HG03354 (cell line): ENCODE results near the gene RASGRP3.

ENCODE experiments used
- ATAC-seq: cut with Tn5 transposase; IDR thresholded peaks from one replicate; pipeline ENCODE4 v1.9.1; 2021; ENCODE audit warnings: mild to moderate bottlenecking; ENCODE audit not compliant: unreplicated experiment, poor library complexity, severe bottlenecking

RASGRP3 gene

DNA sequence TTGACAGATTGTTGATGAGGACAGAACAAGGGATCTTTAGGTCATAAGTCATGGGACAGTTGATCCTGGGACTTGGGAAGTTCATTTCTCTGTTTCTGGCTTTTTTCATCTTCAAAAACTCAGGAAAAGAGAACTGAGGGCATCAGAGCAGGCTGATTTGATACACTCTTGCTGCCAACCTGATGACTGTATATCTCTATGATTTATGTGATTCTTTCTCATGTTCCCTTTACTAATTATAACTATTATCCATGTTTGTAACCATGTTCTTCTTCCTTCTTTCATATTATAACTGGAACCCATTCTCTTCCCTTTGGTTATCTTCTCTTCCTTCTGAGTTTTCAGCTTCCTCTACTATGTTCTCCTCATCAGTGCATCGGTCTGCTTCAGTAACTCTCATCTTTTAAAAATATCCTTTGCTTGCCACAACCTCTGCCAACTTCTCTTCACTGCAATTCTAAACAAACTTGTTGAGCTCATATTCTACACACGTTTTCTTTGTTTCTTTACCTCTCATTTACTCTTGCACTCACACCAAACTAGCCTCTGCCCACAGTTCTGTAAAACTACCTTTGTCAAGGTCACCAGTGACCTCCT lies 13.5 kb downstream of the RASGRP3 start:
- ATAC-seq = no peak

DNA sequence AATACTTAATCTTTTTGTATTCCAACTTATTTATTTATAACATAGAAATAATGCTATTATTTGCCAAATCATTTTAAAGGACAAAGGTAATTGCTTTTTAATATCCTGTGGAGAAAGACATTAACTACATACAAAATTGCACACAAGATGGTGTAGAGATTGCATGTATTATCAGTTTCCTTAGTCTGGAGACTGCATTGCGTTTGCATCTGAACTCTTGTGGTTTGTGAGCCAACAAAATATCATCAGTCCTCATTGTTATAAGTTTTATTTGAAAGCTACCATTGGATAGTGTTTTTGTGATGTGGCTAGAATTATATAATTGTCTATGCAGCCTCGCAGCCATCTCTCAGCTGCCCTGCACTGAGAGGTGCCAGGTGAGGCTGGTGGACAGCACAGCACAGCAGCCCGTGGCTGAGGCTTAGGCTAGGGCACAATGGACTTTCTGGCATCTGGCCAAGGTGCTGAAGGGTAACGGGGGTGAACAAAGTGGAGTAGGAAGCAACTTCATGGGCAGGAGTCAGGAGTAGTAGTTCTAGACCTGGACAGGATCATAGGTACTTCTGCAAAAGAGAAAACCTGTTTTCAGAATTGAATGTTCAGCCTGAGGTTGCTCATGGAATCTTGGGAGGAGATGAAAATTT lies 15.1 kb downstream of the RASGRP3 start:
- ATAC-seq = no peak

DNA sequence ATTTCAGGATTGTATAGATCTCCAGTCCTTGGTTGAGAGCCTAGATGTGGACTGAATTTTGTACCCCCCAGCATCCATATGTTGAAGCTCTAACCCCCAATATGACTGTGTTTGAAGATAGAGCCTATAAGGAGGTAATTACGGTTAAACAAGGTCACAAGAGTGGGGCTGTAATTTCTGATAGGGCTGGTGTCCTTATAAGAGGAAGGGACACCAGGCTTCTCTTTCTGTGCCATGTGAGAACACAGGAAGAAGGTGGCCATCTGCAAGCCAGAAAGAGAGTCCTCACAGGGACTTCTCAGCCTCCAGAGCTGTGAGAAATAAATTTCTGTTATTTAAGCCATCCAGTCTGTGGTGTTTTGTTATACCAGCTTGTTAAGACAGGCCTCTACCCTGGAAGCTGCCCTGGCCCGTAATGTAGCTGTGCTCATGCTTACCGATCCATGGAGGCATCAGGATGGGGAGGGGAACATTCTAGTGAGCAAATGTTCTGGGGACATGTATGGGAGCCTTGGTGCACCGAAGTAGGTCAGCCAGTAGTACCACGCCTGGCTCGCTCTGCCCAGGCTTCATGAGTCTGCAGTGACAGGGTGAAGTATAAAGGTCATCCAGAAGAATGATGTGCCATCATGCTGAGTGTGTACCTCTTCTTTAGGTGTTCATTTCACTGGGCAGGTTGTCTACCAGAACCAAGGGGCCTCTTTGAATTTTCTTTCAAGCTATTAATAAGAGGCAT lies 16.1 kb downstream of the RASGRP3 start:
- no peak for ATAC-seq

DNA sequence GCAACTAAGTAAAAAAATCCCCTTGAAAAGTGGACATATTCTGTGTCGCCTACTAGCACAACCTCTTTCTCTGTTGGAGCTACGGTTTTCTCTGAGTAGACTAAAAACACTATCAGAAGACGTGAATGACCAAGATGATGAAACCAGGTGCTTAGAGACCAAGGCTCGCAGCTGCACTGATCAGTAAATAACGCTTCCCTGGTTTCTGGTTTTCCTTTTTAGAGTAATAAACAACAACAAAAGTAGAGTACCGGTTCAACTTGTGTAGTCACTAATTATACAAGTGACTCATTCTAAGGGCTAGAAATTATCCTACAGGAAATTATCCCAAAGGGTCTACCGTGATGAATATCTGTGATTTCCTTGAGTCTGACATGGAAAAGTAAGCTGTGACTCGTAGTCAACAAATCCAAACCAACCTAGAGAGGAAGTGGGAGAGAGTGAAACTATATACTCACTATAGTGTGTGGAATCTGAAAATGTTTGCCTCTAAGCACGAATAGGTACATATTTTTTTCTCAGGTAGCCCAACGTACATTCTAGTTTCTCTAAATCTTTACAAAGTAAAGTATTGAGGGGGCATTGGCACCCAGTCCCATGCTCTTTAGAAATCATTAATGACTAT lies 17.8 kb downstream of the RASGRP3 start:
- ATAC-seq = peak; percentile 70

DNA sequence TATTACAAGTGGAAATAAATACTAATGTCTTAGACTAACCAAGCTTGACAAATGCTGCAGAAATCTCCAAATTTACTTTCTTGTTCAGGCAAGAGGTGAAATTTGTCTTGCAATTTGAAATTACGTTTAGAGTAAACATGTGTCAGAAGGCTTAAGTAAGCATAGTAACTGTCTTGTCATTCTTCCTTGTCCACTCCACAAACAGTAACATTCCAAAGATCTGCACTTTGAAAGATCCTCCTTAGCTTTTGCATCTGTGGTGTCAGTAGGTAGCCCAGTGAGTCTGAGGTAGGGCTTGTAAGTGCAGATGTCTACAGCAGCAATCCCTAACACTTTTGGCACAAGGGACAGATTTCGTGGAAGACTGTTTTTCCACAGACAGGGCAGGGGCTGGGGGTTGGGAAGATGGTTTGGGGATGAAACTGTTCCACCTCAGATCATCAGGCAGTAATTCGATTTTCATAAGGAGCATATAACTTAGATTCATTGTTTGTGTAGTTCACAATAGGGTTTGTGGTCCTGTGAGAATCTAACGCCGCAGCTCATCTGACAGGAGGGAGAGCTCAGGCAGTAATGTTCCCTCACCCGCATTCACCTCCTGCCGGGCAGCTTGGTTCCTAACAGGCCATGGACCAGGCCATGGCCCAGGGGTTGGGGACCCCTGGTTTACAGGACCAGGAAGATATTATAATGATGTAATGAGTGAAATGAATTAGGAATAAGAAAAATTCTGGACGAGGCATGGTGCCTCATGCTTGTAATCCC lies 18.6 kb downstream of the RASGRP3 start:
- ATAC-seq = no peak

DNA sequence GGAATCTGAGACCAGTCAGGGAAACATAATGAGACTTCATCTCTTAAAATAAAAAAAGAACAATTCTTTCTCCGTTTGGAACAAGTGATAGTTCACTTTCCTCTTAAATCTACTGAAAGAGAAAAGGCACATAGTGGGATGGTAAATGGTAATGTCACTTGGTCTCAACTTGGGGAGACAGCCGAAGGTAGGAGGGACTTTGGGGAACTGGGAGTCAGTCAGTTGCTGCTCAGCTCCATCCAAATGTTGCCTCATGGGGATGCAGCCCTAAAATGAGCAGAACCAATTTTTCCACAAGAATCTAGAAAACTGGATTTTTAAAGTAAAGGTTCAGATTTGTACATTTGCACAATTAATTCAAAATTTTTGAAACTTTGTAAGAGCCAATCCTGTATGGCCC lies 19.2 kb downstream of the RASGRP3 start:
- ATAC-seq = no peak

DNA sequence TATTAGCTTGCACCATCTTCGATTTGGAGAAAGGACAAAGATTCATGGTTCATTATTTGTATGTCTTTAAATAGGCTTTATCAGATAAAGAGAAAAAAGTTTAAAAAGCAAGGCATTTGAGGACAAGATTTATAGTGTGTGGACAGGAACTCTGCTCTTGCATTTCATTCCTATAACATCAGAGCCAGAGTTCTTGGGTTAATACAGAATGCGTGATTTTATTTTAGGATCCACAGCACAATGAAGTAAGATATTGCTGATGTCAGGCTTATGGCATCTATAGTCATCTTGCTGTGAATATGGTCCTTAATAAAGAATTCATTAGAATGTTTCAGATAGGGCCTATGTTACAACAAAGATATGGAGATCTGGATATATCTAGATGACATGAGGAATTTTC lies 19.7 kb downstream of the RASGRP3 start:
- ATAC-seq = no peak

DNA sequence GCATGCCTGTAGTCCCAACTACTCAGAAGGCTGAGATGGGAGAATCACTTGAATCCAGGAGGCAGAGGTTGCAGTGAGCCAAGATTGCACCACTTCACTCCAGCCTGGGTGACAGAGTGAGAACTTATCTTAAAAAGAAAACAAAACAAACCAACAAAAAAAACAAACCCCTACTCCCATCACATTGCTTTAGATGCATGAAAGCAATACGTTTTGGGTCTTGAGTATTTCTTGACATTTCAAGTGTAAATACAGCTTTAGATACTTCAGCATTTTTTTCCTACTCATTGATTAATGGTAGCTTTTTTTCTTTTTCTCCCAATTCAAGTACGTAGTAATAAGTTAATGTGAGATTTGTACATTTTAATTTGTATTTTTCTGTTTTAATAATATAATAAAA lies 20.3 kb downstream of the RASGRP3 start:
- ATAC-seq = no peak

DNA sequence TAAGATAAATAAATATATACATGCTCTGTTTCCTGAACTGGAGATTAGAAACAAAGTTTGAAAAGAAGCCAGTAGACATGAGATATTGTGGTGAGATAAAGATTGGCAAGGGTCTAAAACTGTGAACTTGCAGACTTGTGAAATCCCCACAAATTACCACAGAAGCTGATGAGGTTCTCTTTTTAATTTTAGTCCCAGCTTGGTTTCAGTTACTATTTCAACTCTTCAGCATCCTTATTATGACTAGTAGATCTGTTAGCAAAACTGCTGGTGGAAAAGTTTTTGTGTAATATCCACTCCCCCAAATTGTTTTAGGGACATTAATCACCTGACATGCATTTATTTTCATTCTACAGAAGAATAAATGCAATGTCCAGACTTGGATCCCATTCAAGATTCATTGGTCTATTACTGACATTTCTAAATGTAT lies 20.8 kb downstream of the RASGRP3 start:
- ATAC-seq = peak; percentile 53

DNA sequence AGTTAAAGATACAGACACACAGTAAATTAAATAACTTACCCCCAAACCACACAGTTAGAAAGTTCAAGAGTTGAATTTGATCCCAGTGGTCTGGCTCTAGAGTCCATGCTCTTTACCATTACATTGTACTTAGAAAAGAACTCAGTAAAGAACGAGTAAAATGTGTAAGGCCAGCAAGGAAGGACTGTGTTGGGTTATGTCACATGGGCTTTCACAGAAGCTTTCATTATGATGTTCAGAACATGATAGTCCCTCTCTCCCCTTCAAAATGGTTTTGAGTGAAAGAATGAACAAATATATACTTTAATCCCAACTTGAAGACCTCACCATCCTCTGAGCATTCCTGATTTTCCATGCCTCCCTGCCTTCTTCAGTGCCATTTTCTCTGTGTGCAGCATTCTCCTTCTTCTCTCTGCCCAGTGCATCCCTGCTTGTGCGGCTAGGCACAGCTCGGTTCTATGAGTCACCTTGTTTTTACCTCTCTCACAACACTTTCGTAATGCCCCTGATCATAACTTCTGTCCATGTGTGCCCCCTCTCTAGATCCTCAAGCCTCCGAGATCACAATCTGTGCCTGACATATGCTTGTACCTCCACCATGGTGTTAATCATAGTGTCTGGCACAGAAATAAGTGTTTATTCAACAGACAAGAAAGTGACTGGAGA lies 22.0 kb downstream of the RASGRP3 start:
- peak; percentile 27 for ATAC-seq

DNA sequence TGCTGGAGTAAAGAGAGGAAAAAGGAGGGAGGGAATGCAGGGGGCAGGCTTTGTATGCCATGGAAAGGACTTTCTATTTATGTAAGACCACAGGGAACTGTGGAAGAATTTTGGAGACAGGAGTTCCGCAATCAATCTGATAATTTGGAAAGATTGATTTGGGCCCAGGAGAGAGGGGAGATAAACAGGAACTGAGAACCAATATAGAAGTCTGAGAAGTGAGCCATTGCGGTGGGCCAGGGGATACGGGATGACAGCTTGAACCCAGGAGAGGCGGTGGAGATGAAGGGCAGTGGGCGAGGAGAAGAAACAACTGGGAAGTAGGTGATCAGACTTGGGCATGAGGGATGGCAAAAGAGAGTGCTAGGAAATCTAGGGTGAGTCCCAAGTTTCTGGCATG lies 23.7 kb downstream of the RASGRP3 start:
- ATAC-seq = no peak

DNA sequence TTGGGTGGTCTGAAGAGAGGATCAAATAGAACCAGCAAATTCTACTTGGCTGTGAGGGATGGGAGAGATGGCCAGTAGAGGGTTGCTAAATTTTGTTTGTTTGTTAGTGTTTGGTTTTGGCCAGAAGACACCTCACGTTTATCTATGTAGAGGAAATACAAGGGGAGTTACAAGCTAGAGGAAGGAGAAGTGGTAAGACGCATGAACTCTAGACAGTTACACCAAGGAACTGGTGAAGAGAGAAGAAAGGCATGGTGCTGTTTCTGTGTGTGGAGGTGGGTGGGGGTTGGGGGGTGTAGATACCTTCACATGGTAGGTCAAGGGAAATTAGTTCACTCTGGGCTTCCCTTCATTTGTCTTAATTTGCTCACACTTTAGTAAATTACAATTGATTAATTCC lies 25.6 kb downstream of the RASGRP3 start:
- ATAC-seq = no peak

DNA sequence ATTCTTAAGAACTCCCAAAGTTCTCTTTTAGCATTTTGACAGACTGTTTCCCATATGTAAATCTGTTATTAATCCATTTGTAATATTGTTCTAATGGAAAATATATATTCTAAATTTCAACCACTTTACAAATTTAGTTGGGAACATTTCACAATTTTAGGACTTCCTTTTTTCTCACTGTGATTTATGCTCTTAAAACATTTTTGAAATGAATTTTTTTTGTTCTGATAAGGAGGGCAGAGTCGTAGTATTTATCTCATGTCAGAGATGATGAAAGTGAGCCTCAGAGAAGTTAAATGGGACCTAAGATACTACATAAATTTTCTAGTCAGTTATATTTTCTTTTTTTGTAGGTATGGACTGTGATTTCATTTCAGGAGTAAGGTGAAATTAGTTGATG lies 26.6 kb downstream of the RASGRP3 start:
- ATAC-seq = no peak

DNA sequence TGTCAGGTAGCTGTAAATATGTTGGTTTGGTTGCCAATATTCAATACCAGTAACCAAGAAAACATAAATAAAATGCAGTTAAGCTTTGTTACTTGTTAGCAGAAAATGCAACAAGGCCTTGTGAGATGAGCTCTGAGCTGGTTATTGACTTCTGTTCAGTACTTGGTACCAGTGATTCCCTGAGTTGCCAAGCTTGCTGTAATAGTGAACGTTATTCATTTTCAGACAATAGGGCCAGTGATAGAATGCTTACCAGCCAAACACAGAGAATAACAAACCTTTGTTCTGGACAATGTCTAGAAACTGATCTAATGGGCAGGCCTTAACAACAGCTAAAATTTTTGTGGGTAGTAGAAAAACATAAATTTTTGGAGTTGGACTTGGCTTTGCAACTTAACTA lies 29.5 kb downstream of the RASGRP3 start:
- ATAC-seq = no peak

DNA sequence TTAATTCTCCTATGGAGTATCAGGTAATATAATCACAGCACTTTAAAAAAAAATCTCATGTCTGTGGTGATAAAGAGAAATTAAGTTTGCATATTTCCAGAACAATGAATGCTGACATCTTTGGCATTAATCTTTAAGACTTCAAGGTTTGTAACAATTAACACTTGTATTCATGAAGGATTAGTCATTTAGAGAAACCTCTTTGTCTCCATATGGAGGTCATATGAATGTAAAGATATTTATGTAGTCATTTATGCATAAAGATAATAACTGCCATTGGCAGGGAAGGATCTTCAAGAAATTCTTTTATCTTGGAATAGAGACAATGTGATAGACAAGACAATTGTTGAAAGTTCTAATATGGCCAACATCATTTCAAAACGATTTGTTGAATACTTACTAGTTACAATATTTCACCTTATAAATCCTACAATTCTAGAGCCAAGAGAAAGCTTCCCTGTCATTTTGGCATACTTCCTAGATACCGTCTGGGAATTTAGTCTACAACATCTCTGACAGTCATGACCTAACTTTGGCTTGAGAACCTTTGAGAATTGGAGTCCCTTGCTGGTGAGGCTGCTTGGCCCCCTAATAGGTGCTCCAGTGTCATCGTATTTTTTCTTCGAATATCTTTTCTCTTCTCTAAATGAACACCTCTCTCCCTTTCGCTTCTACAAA lies 33.6 kb downstream of the RASGRP3 start:
- ATAC-seq = no peak

DNA sequence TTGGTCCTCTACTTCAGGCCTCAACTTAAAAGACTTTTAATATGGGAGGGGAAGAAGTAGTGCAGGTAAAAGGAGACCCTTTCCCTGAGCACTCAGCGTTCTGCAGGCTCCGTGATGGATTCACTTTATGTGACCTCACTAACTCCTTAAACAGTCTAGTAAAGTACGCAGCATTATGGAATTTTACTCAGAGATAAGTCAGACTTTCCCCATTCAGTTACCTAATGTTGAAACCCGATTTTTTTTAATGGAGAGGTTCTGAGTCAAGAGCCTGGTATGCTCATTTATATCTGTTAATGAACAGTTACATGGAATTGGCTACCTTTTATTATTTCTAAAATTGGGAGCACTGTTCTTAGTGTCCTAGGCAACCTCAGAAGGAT lies 34.1 kb downstream of the RASGRP3 start:
- no peak for ATAC-seq

DNA sequence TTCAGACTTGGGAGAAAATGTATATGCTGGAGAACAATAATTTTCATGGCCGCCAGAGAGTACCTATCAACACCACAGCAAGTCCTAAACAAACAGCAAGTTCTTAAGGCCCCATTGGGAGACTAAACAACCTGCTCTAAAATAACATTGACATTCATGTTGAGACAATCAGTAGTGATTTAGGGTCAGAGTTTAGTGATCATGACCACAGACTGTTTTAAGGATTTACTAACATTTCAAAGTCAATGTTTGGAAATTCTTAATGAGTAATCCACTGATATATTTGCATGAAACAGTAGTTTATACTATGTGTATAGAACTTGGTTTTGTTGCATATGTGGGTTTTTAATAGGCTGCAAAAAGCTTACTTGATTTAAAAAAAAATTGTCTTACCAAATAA lies 34.7 kb downstream of the RASGRP3 start:
- ATAC-seq = no peak

DNA sequence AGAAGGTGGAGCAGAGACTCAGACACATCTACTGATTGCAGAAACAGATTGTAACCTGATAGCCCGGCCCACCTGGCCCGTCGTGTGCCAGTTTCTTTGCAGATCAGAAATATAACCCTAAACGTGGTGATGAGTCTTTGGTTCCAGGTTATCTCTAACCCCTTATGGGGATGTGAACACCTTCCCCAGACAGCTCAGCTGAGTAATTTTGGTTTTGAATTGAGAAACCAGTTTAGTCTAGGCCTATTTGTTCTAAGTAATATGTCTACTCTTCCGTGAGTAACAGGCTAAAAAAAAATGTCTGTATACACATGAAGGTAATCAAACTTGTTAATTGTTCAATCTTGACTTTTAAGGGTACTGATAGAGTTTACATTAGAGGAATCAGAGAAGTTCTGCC lies 35.7 kb downstream of the RASGRP3 start:
- no peak for ATAC-seq

DNA sequence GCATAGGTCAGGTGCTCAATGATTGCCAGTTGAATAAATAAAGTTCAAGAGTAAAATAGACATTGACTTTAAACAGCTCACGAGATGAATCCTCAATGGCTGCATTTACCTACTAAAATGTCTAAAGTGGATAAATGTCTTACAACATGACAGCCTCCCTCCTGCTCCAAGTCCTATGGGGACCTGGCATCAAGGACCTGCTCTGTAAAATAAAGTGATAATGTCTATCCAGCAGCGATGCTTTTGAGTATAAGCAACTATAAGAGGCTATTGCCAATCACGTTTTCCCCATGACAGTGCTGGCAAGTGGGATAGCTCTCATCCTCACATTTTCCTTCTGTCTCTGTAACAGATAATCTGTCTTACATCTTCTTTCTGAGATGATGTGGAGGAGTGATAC lies 37.0 kb downstream of the RASGRP3 start:
- no peak for ATAC-seq
